GM18505 (cell line): ENCODE results near the gene TTC39A.

Experiments
- ATAC-seq: cut with Tn5 transposase; IDR thresholded peaks from one replicate; pipeline ENCODE4 v1.9.1; 2021; ENCODE audit not compliant: unreplicated experiment
- POLR2A ChIP-seq: IDR thresholded peaks from 4 replicates; pipeline ENCODE4 v1.6.1; 2011; ENCODE audit warnings: borderline replicate concordance; ENCODE audit not compliant: insufficient read depth, insufficient read length; ENCODE audit errors: extremely low read depth

TTC39A gene

DNA sequence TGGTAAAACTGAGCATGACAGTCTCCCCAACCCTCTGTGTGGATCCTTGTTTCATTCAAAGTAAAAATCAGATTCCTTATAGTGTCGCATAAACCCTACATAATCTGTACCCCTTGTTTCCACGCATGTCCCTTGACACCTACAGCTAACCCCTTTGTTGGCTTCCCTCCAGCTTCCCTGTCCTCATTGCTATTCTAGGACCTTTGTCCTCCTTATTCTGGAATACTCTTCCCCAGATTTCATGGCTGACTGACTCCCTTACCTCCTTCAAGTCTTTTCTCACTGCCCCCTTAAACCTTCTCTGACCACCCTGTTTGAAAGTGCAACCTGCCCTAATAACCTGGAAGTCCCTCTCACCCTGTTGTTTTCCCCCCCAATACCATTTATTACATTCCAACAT lies 90.3 kb downstream of the TTC39A start:
- no peak for TF ChIP-seq POLR2A
- no peak for ATAC-seq

DNA sequence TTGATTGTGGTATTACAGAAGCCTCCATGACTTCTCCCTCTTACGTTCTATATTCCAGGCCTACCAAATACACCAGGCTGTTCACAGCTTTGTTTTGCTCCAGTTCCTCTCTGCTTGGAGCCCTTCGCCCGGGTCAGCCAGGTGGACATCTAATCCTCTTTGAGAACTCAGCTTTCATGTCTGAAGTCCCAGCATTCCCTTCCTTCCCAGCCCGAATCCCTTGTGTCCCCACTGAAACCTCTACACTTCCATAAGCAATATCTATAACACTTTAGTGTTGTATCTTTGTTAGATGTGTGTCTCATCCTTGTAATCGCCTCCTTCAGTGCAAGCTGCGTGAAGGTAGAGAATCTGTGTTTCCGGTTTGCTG lies 92.3 kb downstream of the TTC39A start:
- no peak for ATAC-seq
- TF ChIP-seq POLR2A: no peak

DNA sequence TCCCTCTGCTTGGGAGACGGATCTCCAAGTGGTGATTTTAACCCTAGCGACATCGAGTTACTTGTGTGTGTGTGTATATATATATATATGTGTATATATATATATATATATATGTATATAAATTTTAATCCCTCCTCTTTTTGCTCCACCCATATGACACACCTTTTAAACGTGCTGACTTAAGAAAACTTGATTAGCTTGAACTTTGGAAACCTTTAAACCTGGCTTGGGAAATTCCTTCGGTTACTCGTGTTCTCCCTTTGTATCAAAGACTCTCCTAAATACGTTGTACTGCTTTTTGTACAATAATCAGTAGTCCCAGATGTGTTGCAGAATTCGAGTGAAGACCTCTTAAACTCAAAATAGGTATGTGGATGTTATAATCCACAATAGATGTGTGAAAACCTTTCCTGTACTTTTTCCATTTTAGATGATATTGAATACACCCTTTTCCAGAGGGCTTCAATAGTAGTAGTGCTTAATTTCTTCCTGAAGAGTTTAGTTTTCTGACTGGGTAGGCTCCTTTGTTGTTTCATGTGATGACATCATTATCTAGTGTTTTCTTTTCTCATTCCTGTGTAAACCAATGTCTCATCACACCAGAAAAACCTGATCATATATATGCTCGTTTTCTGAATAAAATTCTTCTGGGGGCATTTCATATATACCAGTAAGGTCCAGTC lies 92.9 kb downstream of the TTC39A start:
- no peak for TF ChIP-seq POLR2A
- no peak for ATAC-seq
